ENCODE data around the gene VPS37B. TPM values are rescaled to one million over a fixed set of nuclear protein-coding genes. Genes with fewer than 3 reads are reported as not detected.

Gene VPS37B
- total and polyA plus RNA-seq, 2 donors (not counting 3 experiments of a cell fraction or from before 2014, with no cell fraction given), result 39.5 to 45.9 TPM

GRCh38 chr12:122827258-122827657 is 68.7 kb downstream of the VPS37B start:
- dilution Hi-C loops (cut with MboI; ENCODE audit: extremely low pct_ligation_motif_present, low sequenced_read_pairs), result no loop called here
- DNase-seq (ENCODE audit: low read depth, low spot score) (no peak), FAIRE-seq (no peak)
- Histone ChIP-seq H3K9me3 (replicated peaks; ENCODE audit: control insufficient read depth, insufficient read depth, low read length) (no peaks in the 10 kb centered on the region), H3K27ac (ENCODE audit: insufficient read depth, low read depth, low read length) (no peak overlapping the region), H3K9ac (replicated peaks; ENCODE audit: extremely low read depth, insufficient read depth, low read length) (no peak overlapping the region), H3K36me3 (ENCODE audit: control insufficient read depth in 2 of 2, extremely low read depth in 1 of 2, insufficient read depth in 2 of 2, low read length in 2 of 2) (no peaks in the 10 kb centered on the region), H3K4me1 (ENCODE audit: control insufficient read depth, extremely low read depth, insufficient read depth, low read length) (peaks cover 5% of the 10 kb centered on the region), H3K4me2 (ENCODE audit: insufficient read depth, low read length) (peak overlapping the region; percentile 95), H3K4me3 (replicated peaks in 1 of 3; ENCODE audit: insufficient read depth in 1 of 3, low read depth in 1 of 3, low read length in 3 of 3) (no peak overlapping the region), H3K9me1 (replicated peaks; ENCODE audit: control insufficient read depth, extremely low read depth, insufficient read depth, low read length) (no peaks in the 10 kb centered on the region), H3K79me2 (ENCODE audit: control insufficient read depth, insufficient read depth, low read length) (no peaks in the 10 kb centered on the region), H4K20me1 (replicated peaks; ENCODE audit: control insufficient read depth, extremely low read depth, insufficient read depth, low read length) (no peaks in the 10 kb centered on the region), H3K27me3 (ENCODE audit: control insufficient read depth in 2 of 2, insufficient read depth in 2 of 2, low read length in 2 of 2) (peaks cover 1 to 3% of the 10 kb centered on the region in 2 experiments), H2AFZ (ENCODE audit: low read depth, low read length) (no peak overlapping the region)
- TF ChIP-seq JUN (IDR thresholded peaks at IDR 0.05; ENCODE audit: borderline replicate concordance, insufficient read depth, insufficient read length, low read depth) (no peak), EZH2 (IDR thresholded peaks at IDR 0.05; ENCODE audit: borderline replicate concordance, low read depth, low read length, severe bottlenecking) (no peak), CTCF (IDR thresholded peaks at IDR 0.05; ENCODE audit: extremely low read depth in 1 of 2, insufficient read depth in 1 of 2, low read depth in 1 of 2, low read length in 2 of 2) (no peak), GATA2 (IDR thresholded peaks at IDR 0.05; ENCODE audit: insufficient read depth, insufficient read length, low read depth, low read length) (no peak), MYC (IDR thresholded peaks at IDR 0.05; ENCODE audit: low read depth, low read length) (no peak), POLR2A (IDR thresholded peaks at IDR 0.05; ENCODE audit: low read depth, low read length) (no peak), POLR2AphosphoS5 (IDR thresholded peaks at IDR 0.05; ENCODE audit: insufficient read depth, low read depth, low read length) (no peak), MAX (IDR thresholded peaks at IDR 0.05; ENCODE audit: insufficient read depth, insufficient read length) (no peak), FOS (IDR thresholded peaks at IDR 0.05; ENCODE audit: borderline replicate concordance, insufficient read depth, low read length) (no peak)
- ChIA-PET POLR2A (no interaction called here), CTCF (interaction anchor here (1.1 to 6.6 kb wide), 3 partner anchors 9 to 33 kb away, joined by 3 to 58 read pairs (median 5); no protein-coding TSS in a partner anchor)
- BruUV-seq (replicated peaks), result no TSS peak
- intact Hi-C loops (cut with micrococcal nuclease), result no loop called here
